GM19438 (cell line): ENCODE results near the gene PSMD13.
"Not testable (repeated sequence)": the region's sequence is repeated elsewhere in the genome, so short reads cannot be mapped to it uniquely, and the experiment has no call there.

ENCODE experiments used
- ATAC-seq: cut with Tn5 transposase; IDR thresholded peaks from one replicate; pipeline ENCODE4 v1.9.1; 2021; ENCODE audit warnings: low read depth; ENCODE audit not compliant: unreplicated experiment

PSMD13 gene

DNA sequence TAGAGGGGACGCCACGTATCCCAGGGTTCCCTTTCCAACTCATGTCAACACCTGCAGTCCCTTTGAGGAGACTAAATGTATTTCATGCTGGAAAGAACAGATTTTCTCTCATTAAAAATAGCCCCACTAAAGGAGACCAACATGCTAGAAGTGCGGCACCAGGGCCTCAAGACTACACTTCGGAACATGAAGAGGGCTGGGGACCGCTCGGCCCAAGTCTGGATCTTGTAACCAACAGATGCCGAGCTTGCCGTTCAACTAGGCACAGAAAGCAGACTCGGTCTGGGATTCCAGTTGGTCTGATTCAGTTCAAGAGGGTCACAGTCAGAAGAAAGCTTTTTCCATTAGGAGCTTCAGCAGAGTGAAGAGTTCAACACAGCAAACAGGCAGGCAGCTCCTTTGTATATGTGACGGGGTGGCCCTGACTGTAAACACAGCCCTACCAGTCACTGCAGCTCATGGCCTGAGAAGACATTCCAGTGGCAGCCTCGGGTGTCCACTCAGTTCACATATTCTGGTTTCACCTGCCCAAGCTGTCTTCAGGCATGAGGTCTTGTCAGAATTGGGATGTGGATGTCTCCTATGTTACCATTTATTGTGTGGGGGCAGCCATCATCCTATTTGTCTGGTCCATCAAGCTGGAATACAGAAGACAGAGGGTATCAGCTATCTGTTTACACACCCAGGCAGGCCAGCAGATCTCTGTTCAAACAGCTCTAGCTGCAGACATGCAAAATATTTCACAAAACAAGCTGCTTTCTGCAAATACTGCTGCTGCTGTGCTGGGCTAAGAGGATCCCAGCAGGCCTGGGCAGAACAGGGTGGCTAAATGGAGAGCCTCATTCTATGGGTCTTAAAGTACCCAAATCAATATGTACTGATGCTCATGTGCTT, 20.4 kb upstream of the PSMD13 start:
- ATAC-seq, result no peak

DNA sequence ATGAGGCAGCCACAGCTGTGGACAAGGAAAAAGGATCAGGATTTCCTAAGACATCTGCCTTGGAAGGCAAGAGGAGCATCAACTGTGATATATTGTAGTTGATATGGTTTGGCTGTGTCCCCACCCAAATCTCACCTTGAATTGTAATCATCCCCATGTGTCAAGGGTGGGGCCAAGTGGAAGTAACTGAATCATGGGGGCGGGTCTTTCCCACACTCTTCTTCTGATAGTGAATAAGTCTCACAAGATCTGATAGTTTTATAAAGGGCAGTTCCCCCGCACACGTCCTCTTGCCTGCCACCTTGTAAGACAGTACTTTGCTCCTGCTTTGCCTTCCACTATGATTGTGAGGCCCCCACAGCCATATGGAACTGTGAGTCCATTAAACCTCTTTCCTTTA, 19.1 kb upstream of the PSMD13 start:
- ATAC-seq, result no peak

DNA sequence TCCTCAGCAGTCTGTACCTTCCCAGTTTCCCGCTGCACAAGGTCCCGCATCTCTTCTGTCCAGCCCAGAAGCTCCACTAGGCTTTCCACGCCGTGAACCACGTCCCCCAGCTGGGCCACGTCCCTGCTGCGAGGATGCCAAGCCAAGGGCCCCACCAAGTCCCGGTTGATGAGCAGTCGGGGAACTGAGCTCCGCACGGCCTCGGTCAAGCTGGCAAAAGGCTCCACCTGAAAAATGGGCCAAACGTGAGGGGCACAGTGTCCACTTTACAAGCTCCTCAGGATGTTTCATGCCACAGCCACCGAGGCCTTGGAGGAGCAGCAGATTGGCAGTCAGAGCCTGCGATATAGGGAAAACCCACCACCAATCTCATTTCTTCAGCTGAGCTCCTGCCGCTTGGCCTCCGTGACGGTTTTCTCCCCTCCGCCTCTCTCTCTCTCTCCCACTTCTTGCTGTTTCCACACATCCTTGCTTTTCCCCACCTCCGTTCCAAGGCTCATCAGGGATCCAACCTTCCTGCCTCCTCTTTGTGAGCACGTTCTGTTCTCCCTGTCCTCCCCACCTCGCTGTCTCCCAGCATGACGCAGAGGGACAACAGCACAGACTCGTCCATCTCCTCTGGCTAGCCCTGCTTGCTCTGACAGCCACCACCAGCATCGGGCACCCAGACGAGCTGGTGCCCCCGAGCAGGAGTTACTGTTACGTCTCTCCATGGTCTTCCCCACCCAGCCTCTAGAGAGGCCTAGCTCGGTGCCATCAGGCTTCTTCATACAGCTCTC, 17.8 kb upstream of the PSMD13 start:
- no peak for ATAC-seq

DNA sequence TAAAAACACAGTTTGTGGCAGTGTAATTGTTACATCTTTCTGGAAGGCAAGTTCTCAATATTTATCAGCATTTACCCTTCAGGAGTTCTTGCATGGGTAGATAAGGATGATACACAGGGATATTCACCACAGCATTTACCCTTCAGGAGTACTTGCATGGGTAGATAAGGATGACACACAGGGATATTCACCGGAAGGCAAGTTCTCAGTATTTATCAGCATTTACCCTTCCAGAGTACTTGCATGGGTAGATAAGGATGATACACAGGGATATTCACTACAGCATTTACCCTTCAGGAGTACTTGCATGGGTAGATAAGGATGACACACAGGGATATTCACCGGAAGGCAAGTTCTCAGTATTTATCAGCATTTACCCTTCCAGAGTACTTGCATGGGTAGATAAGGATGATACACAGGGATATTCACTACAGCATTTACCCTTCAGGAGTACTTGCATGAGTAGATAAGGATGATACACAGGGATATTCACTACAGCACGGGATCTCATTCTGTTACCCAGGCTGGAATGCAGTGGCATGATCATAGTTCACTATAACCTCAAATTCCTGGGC, 16.0 kb upstream of the PSMD13 start:
- not testable (repeated sequence) for ATAC-seq

GRCh38 chr11:221539-221938, 15.2 kb upstream of the PSMD13 start:
- ATAC-seq, result no peak

DNA sequence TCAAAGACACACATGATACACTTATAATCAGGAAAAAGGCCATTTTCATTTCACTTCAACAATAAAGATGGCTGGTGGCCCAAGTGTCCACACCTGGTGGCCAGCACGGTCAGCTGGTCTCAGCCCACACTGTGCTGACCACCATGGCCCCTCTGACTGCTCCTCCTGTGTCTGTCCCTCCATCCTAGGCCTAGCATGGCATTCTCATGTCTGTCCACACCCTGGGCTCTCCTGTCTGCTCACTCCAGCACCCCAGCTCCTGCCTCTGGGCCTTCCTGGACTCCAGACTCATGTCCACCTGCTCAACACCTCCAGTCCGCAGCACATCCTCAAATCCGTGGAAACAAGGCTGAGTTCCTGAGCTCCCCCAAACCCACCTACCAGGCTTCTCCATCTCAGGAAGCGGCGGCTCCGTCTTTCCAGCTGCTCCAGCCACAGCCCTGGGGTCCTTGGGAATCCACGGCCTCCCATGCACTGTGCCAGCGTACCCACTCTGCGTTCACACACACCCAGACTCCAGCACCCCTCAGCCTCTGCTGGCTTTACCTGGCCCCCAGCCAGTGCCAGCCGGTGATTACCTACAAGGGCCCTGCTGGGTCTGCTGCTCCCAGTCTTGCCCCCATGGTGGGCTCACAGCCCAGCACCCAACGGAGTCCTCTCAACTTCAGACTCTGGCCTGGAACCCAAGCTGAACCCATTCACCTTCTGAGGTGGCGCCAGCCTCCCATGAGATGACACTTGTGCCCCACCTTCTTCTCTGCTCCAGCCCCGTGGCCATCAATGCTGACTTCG, 14.6 kb upstream of the PSMD13 start:
- no peak for ATAC-seq

GRCh38 chr11:223026-223789, 13.6 kb upstream of the PSMD13 start:
- no peak for ATAC-seq

DNA sequence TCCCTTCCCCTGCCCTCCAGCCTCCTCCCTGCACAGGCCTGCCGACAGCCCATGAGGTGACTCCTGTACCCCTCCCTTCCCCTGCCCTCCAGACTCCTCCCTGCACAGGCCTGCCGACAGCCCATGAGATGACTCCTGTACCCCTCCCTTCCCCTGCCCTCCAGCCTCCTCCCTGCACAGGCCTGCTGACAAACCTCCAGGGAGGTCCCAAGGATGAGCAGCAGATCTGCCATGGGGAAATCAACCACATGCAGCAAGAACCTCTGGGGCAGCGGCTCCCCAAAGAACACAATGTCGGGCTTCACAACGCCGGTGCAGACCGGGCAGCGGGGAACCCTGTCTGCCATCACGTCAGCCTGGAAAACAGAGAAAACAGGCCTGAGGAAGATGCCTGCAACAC, 12.9 kb upstream of the PSMD13 start:
- ATAC-seq, result no peak

DNA sequence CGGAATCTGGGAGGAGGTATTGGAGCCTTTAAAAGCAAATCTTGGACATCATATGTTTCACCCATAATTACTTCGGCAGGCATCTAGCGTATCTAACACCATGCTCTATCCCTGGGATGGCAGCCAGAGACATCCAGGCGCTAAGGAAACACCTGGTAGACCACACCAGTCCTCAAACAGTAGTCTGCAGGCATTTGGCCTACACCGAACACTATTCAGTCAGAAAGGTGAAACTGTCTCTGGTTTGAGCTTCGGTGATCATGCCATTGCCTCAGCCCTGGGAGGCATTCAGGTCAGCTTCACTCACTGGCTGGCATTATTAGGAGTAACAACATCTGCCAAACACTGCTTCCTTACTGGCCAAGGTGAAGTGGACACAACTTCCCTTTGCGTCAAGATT, 12.4 kb upstream of the PSMD13 start:
- ATAC-seq, result no peak

DNA sequence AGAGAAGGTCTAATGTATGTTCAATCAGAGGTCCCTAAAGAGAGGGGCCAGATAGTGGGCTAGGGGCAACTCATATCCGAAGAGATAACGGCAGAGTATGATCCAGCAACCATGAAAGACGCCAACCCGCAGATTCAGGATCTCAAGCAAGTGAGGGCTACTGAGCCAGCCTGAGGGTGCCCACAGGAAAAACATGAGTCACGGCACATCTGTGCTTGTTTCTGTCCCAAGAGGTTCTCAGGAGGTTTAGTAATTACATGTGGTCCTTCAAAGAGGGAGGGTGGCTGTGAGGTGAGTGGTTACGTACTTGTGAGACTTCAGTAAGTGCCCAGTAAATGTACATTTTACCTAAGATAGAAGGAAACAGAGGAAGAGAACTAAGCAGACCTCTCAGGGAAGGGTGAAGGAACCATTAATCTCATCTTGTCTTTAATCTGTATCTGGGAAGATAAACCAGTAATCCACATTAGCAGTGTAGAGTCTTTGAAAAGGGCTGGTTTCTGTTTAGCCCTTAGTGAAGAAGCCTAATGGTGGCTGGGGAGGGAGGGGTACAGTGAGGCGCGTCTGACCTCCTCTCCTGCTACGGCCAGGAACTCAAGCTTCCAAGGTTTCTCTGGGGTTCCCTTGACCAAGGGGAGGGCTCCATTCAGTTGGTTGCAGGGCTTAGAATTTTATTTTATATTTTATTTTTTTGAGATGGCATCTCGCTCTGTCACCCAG, 10.9 kb upstream of the PSMD13 start:
- ATAC-seq, result peak; percentile 56

DNA sequence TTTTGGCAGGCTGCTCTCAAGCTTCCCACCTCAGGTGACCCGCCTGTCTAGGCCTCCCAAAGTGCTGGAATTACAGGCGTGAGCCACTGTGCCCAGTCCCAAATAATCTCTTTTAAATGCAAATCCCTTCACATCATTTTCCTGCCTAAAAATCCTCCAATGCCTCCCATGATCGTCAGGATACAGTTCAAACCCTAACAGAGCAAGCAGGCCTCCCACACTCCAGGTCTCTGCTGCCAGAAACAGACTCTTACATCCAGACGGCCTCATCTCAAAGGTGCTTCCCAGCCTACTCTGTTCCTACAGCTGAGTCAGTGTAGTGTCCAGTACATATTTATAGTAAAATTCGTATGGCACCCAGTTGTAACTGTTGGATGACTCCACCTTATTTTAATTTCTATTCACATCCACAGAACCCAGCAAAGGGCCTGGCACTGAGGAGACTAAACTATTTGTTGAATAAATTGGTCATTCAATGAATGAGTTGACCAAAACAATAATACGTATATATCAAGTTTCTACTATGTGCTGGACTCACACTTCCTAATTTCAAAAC, 8.9 kb upstream of the PSMD13 start:
- ATAC-seq, result no peak

DNA sequence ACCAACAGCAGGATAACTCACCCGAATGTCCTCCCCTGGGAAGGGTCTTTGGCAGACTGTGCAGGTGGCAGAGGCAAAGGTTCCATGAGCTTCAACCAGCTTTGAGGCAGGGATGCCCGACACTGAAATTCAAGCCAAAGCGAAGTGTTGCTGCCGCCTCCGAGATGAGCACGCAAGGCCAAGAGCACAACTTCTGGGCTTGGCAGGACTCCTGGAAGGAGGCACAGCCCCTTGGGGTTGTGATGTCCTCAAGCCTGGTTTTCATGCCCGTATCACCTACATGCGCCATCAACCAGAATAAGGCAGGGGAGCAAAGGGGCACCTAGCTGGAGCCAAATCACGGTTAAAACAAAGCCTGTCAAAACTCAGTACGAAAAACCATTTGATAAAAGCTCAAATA, 6.3 kb upstream of the PSMD13 start:
- ATAC-seq, result no peak

GRCh38 chr11:232783-233565, 3.8 kb upstream of the PSMD13 start:
- ATAC-seq, result no peak

DNA sequence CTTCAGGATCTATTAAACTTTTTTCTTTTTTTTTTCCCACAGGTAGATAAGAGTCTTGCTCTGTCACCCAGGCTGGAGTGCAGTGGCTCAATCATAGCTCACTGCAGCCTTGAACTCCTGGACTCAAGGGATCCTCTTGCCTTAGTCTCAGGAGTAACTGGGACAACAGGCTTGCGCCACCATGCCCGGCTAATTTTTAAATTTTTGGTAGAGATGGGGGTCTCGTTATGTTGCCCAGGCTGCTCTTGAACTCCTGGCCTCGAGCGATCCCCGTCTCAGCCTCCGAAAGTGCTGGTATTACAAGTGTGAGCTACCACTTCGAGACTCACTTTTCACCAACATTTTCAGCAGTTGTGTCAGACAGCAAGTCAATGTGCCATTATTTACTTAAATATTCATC, 1.6 kb upstream of the PSMD13 start:
- no peak for ATAC-seq

GRCh38 chr11:235609-235996, 1.2 kb upstream of the PSMD13 start:
- peak; percentile 15 for ATAC-seq

- ATAC-seq, result peak; percentile 80
Measured at GRCh38 chr11:235997-236773, 591 bp upstream of the PSMD13 start, which contains the start of gene SIRT3. Gene SIRT3 (minus strand): TSS chr11:236342. CDS start chr11:236328, 14 bp downstream.

GRCh38 chr11:238346-238745, 1.6 kb downstream of the PSMD13 start:
- ATAC-seq, result not testable (repeated sequence)
